Upper lobe of left lung (tissue), 4 donors: ENCODE data around the gene ILKAP.

Source experiments
- CTCF ChIP-seq, 6 experiments: fragments of 450-650 bp in 4 of 6; fragments of 200-600 bp in 2 of 6; sonication (generic) in 2 of 6; IDR thresholded peaks; one replicate each; pipeline ENCODE4 v1.5.1; 2016 to 2019; ENCODE audit warnings: antibody characterized with exemption in 6 of 6
- EP300 ChIP-seq, 4 donors: sonication (generic); formaldehyde crosslinking; IDR thresholded peaks; one replicate each; pipeline ENCODE4 v1.5.1; 2017; ENCODE audit warnings: antibody characterized with exemption in 4 of 4, control low read depth in 2 of 4

GRCh38 chr2:238162251-238162845 lies 41.1 kb downstream of the ILKAP start:
- TF ChIP-seq CTCF (IDR thresholded peaks at IDR 0.05) (no peak), EP300 (IDR thresholded peaks at IDR 0.05) (no peak)
